Activated CD4-positive, alpha-beta T cell treated with anti-CD3 and anti-CD28 coated beads, Interleukin-2, amount 10 ng/mL, durations not matched to agents 7 days and 5 days (primary cell): ENCODE measurements around the gene DOP1A. TPM values are rescaled to one million over a fixed set of nuclear protein-coding genes. Genes with fewer than 3 reads are reported as not detected.

Experiments used
- CTCF ChIA-PET: fragments of 350-600 bp; sonication (Branson Sonifier 250); formaldehyde crosslinking; loops from one replicate; lab custom pipeline; 2021; ENCODE audit warnings: antibody characterized with exemption; lab: Charles Lee
- POLR2A ChIA-PET: fragments of 350-600 bp; sonication (Branson Sonifier 250); formaldehyde crosslinking; loops from one replicate; lab custom pipeline; 2021; ENCODE audit warnings: antibody characterized with exemption; lab: Charles Lee
- DNase-seq: peaks from one replicate; pipeline ENCODE4 v3.0.0-alpha.2; 2020
- H3K27ac Mint-ChIP-seq: one replicate; pipeline ENCODE4 v1.8.0; 2021; ENCODE audit warnings: mild to moderate bottlenecking, moderate library complexity, mixed read lengths
- H3K27me3 Mint-ChIP-seq: one replicate; pipeline ENCODE4 v1.8.0; 2021; ENCODE audit warnings: mixed read lengths
- H3K36me3 Mint-ChIP-seq: one replicate; pipeline ENCODE4 v1.8.0; 2021; ENCODE audit warnings: low read depth, mixed read lengths
- H3K4me1 Mint-ChIP-seq: one replicate; pipeline ENCODE4 v1.8.0; 2021; ENCODE audit warnings: mixed read lengths
- H3K4me3 Mint-ChIP-seq: one replicate; pipeline ENCODE4 v1.8.0; 2021; ENCODE audit warnings: mild to moderate bottlenecking, moderate library complexity, mixed read lengths
- H3K9me3 Mint-ChIP-seq: one replicate; pipeline ENCODE4 v1.8.0; 2021; ENCODE audit warnings: mixed read lengths
- total RNA-seq, 2 experiments: library from RNA; stranded (reverse); gene quantifications; one replicate each; pipeline ENCODE4 v1.2.3, GENCODE V29; 2021

DOP1A gene
- total RNA-seq, 2 experiments from 2014 or later, result 15.4 to 18.5 TPM

GRCh38 chr6:83199173-83199862 is 131.8 kb downstream of the DOP1A start:
- Mint-ChIP-seq H3K27me3 (peaks cover 5% of the 10 kb centered on the region), H3K4me1 (peaks cover 2% of the 10 kb centered on the region), H3K9me3 (no peaks in the 10 kb centered on the region), H3K4me3 (no peak overlapping the region), H3K27ac (no peak overlapping the region), H3K36me3 (peaks cover 5% of the 10 kb centered on the region)
- ChIA-PET POLR2A (no interaction called here), CTCF (interaction anchor here (4.7 kb wide), 1 partner anchor 133 kb away, joined by 28 read pairs; the partner anchor contains the start of genes DOP1A and UBE3D)
- DNase-seq, result no peak

GRCh38 chr6:83199863-83200225 is 132.4 kb downstream of the DOP1A start:
- no peak overlapping the region for H3K27ac Mint-ChIP-seq
- H3K9me3 Mint-ChIP-seq, result no peaks in the 10 kb centered on the region
- no peak for DNase-seq
- CTCF ChIA-PET, result no interaction called here
- peaks cover 2% of the 10 kb centered on the region for H3K27me3 Mint-ChIP-seq
- no peak overlapping the region for H3K4me3 Mint-ChIP-seq
- POLR2A ChIA-PET, result no interaction called here
- H3K4me1 Mint-ChIP-seq, result no peaks in the 10 kb centered on the region
- H3K36me3 Mint-ChIP-seq, result peaks cover 3% of the 10 kb centered on the region

- ChIA-PET POLR2A (no interaction called here), CTCF (no interaction called here)
- Mint-ChIP-seq H3K9me3 (no peaks in the 10 kb centered on the region), H3K27me3 (peaks cover 6% of the 10 kb centered on the region), H3K4me3 (no peak overlapping the region), H3K36me3 (no peaks in the 10 kb centered on the region), H3K4me1 (no peaks in the 10 kb centered on the region), H3K27ac (no peak overlapping the region)
- no peak for DNase-seq
These were observed 134.6 kb downstream of the DOP1A start for GRCh38 chr6:83202031-83202430.

- Mint-ChIP-seq H3K36me3 (no peaks in the 10 kb centered on the region), H3K4me3 (no peak overlapping the region), H3K9me3 (no peaks in the 10 kb centered on the region), H3K27ac (no peak overlapping the region), H3K4me1 (no peaks in the 10 kb centered on the region), H3K27me3 (peaks cover 18% of the 10 kb centered on the region)
- ChIA-PET POLR2A (no interaction called here), CTCF (interaction anchor here (0.9 to 5.0 kb wide), 4 partner anchors 18 to 149 kb away, joined by 3 to 39 read pairs (median 4); partner anchors contain the start of genes DOP1A, RWDD2A and UBE3D)
- peak; percentile 65 for DNase-seq
These were observed 147.9 kb downstream of the DOP1A start for GRCh38 chr6:83215131-83216047.

- H3K4me1 Mint-ChIP-seq, result no peaks in the 10 kb centered on the region
- ChIA-PET CTCF (interaction anchor here (5.0 kb wide), 1 partner anchor 150 kb away, joined by 39 read pairs; the partner anchor contains the start of genes DOP1A and UBE3D), POLR2A (no interaction called here)
- no peak overlapping the region for H3K4me3 Mint-ChIP-seq
- peaks cover 14% of the 10 kb centered on the region for H3K27me3 Mint-ChIP-seq
- no peak overlapping the region for H3K27ac Mint-ChIP-seq
- no peaks in the 10 kb centered on the region for H3K36me3 Mint-ChIP-seq
- DNase-seq, result no peak
- H3K9me3 Mint-ChIP-seq, result no peaks in the 10 kb centered on the region
These were observed 149.3 kb downstream of the DOP1A start for GRCh38 chr6:83216806-83217205.

Other genes with a start within 250 kb of the DOP1A start
- 1 to 10 TPM; 4.0 to 4.2 TPM for gene UBE3D, start 1.8 kb upstream of the DOP1A start, total RNA-seq
- gene PGM3, start 125.6 kb downstream of the DOP1A start, total RNA-seq, result 10 to 100 TPM; 12.3 to 14.1 TPM
- 1 to 10 TPM; 1.4 to 1.6 TPM for gene RWDD2A, start 125.7 kb downstream of the DOP1A start, total RNA-seq